Measurements from ENCODE around the gene P4HTM. TPM values are rescaled to one million over a fixed set of nuclear protein-coding genes. Genes with fewer than 3 reads are reported as not detected.

The P4HTM gene
- total and polyA plus RNA-seq, 2 of the 8 experiments (the other 6 are each of a cell fraction or from before 2014, with no cell fraction given): 19.1 to 25.4 TPM

GRCh38 chr3:49021813-49022687 is 32.0 kb downstream of the P4HTM start, which contains the start of gene NDUFAF3:
Gene NDUFAF3, plus strand, starts transcription at chr3:49022121. Its CDS starts 24 bp downstream, at chr3:49022145.
- H4K91ac ChIP-seq (replicated peaks; ENCODE audit: insufficient read length, low read length): peak within 1 kb of the TSS; percentile 29
- no peak within 1 kb of the TSS for H2BK15ac ChIP-seq (ENCODE audit: low read length)
- H3K27ac ChIP-seq (ENCODE audit: low read depth, low read length): peak within 1 kb of the TSS; percentile 91
- peaks cover 32% of the 10 kb centered on the region for H3K23me2 ChIP-seq (ENCODE audit: low read depth, low read length)
- H3K9ac ChIP-seq (replicated peaks in 1 of 4; ENCODE audit: extremely low read depth in 1 of 4, low read depth in 3 of 4, low read length in 3 of 4): peak within 1 kb of the TSS; percentile 94 to 96 (median 96)
- H3K56ac ChIP-seq (replicated peaks; ENCODE audit: insufficient read length, low read depth, low read length): peak within 1 kb of the TSS; percentile 88
- H3K14ac ChIP-seq (ENCODE audit: insufficient read length): no peak within 1 kb of the TSS
- ChIA-PET POLR2A (ENCODE audit: partially characterized antibody) (interaction anchor here (0.7 to 38.8 kb wide), 20 partner anchors 9 to 390 kb away, joined by 3 to 1518 read pairs (median 6); partner anchors contain the start of genes DALRD3, IMPDH2, IP6K2 and KLHDC8B), CTCF (ENCODE audit: partially characterized antibody) (interaction anchor here (0.6 to 24.3 kb wide), 18 partner anchors 9 to 357 kb away, joined by 3 to 467 read pairs (median 4); partner anchors contain the start of genes P4HTM, QRICH1, USP19 and WDR6)
- H2BK12ac ChIP-seq (ENCODE audit: low read depth, low read length): 0 out of 2 replicates have a peak within 1 kb of the TSS, but pooled peaks have one; percentile 75
- no peak within 1 kb of the TSS for H2BK20ac ChIP-seq (ENCODE audit: low read length)
- H4K8ac ChIP-seq (ENCODE audit: extremely low read depth, insufficient read depth, low read length): peak within 1 kb of the TSS; percentile 99
- peaks cover 0 to 21% (median 13%) of the 10 kb centered on the region in 4 experiments; a peak in 6 of 7 replicates for H3K4me1 ChIP-seq (replicated peaks in 1 of 4; ENCODE audit: control insufficient read depth in 3 of 4, insufficient read depth in 4 of 4, low read length in 3 of 4)
- H3K79me1 ChIP-seq (ENCODE audit: low read depth, low read length): peaks cover 5% of the 10 kb centered on the region
- H3K23ac ChIP-seq (ENCODE audit: insufficient read length): no peak within 1 kb of the TSS
- H3K4me2 ChIP-seq (ENCODE audit: insufficient read depth in 1 of 2, low read depth in 2 of 2, low read length in 2 of 2): peak within 1 kb of the TSS; percentile 96 to 98
- FAIRE-seq: no peak
- peaks cover 0 to 16% of the 10 kb centered on the region in 2 experiments; a peak in 1 of 4 replicates for H3K79me2 ChIP-seq (ENCODE audit: control insufficient read depth in 1 of 2, insufficient read depth in 2 of 2, low read length in 2 of 2)
- peak within 1 kb of the TSS; percentile 62 for H3K4ac ChIP-seq (replicated peaks; ENCODE audit: insufficient read length, low read depth, low read length)
- H3K9me3 ChIP-seq (ENCODE audit: insufficient read depth in 2 of 2, low read depth in 1 of 2, low read length in 1 of 2): no peaks in the 10 kb centered on the region
- 3% methylated on average over 65 of the region's 83 CpGs; no CpG with 5 or more reads in 1 of the 2 experiments for WGBS, 2 experiments (ENCODE audit: extremely low coverage in 1 of 2, insufficient coverage in 1 of 2, insufficient read length in 1 of 2, insufficient replicate concordance in 2 of 2, low coverage in 1 of 2, low lambda C conversion rate in 2 of 2, missing lambda C conversion rate in 1 of 2)
- no peak within 1 kb of the TSS; the same call in 1 of the 2 replicates for H2AFZ ChIP-seq (ENCODE audit: low read length)
- H3K27me3 ChIP-seq (replicated peaks in 1 of 4; ENCODE audit: control insufficient read depth in 3 of 4, extremely low read depth in 1 of 4, insufficient read depth in 3 of 4, low read length in 3 of 4): no peaks in the 10 kb centered on the region; a peak in 1 of 7 replicates
- DNase-seq (ENCODE audit: low read depth in 1 of 2, low spot score in 2 of 2): peak; percentile 82 to 98
- peak within 1 kb of the TSS; percentile 98 for H2BK5ac ChIP-seq (ENCODE audit: low read depth, low read length)
- H2AK5ac ChIP-seq (ENCODE audit: low read depth, low read length): peak within 1 kb of the TSS; percentile 11; the same call in 1 of the 2 replicates
- peak within 1 kb of the TSS; percentile 90 for H4K5ac ChIP-seq (ENCODE audit: insufficient read length, low read depth, low read length)
- peaks cover 32 to 41% (median 35%) of the 10 kb centered on the region in 4 experiments for H3K36me3 ChIP-seq (ENCODE audit: control insufficient read depth in 2 of 4, insufficient read depth in 4 of 4, low read length in 3 of 4)
- peaks cover 11 to 15% of the 10 kb centered on the region in 2 experiments for H4K20me1 ChIP-seq (replicated peaks in 1 of 2; ENCODE audit: control insufficient read depth in 1 of 2, insufficient read depth in 2 of 2, low read length in 2 of 2)
- no peak within 1 kb of the TSS for H2BK120ac ChIP-seq (replicated peaks; ENCODE audit: low read depth, low read length)
- H3K4me3 ChIP-seq (ENCODE audit: extremely low read depth in 1 of 4, insufficient read depth in 2 of 4, low read depth in 3 of 4, low read length in 4 of 4): peak within 1 kb of the TSS; percentile 84 to 97 (median 95)
- peak within 1 kb of the TSS; percentile 90 for H3K18ac ChIP-seq (ENCODE audit: extremely low read depth, low read length)
- peak in 1 of 2 experiments; percentile 88; a peak in 2 of 3 replicates for TF ChIP-seq POLR2A (IDR thresholded peaks at IDR 0.05; ENCODE audit: control extremely low read depth in 1 of 2, low read depth in 2 of 2, low read length in 2 of 2)
- no peak for TF ChIP-seq CTBP2 (IDR thresholded peaks at IDR 0.05; ENCODE audit: borderline replicate concordance, insufficient read depth, insufficient read length, low read length)
- TF ChIP-seq SRF (IDR thresholded peaks at IDR 0.05; ENCODE audit: low read depth, low read length): no peak
- TF ChIP-seq RBBP5 (IDR thresholded peaks at IDR 0.05; ENCODE audit: borderline replicate concordance, low read depth, low read length): peak; percentile 83; the same call in 1 of the 2 replicates
- peak; percentile 79 to 88; a peak in 3 of 4 replicates for TF ChIP-seq SIN3A (conservative IDR thresholded peaks at IDR 0.05 in 1 of 2, IDR thresholded peaks at IDR 0.05 in 1 of 2; ENCODE audit: low read depth in 1 of 2, low read length in 2 of 2)
- TF ChIP-seq TAF7 (optimal IDR thresholded peaks at IDR 0.05; ENCODE audit: borderline replicate concordance, low read depth, low read length): peak; percentile 60
- TF ChIP-seq ASH2L (IDR thresholded peaks at IDR 0.05; ENCODE audit: low read length): peak; percentile 52

Data from H1 (cell line).